HepG2 (cell line): ENCODE data around the gene MYOM1. TPM values are rescaled to one million over a fixed set of nuclear protein-coding genes. Genes with fewer than 3 reads are reported as not detected.

Source experiments
- AFF4 ChIP-seq: sonication (generic); formaldehyde crosslinking; IDR thresholded peaks from 2 replicates; pipeline ENCODE4 v1.4.0; 2020; ENCODE audit warnings: missing genetic modification reagents
- AHDC1 ChIP-seq: sonication (generic); formaldehyde crosslinking; IDR thresholded peaks from 2 replicates; pipeline ENCODE4 v1.5.1; 2020; ENCODE audit warnings: mild to moderate bottlenecking, missing genetic modification reagents, borderline replicate concordance
- CBFB ChIP-seq: sonication (generic); formaldehyde crosslinking; IDR thresholded peaks from 2 replicates; pipeline ENCODE4 v1.4.0; 2020; ENCODE audit warnings: missing genetic modification reagents
- FOXA1 ChIP-seq, 2 experiments: fragments of 450-650 bp in 1 of 2; sonication (generic) in 1 of 2; formaldehyde crosslinking in 1 of 2; IDR thresholded peaks; 2 replicates each; pipeline versions ENCODE4 v1.4.0 to v1.6.1; 2016 to 2020; ENCODE audit warnings: missing genetic modification reagents in 1 of 2
- KLF15 ChIP-seq: sonication (generic); formaldehyde crosslinking; IDR thresholded peaks from 2 replicates; pipeline ENCODE4 v1.8.1; 2023; ENCODE audit warnings: borderline replicate concordance, mild to moderate bottlenecking, inconsistent platforms, missing genetic modification reagents, mixed read lengths
- NFE2 ChIP-seq: sonication (generic); formaldehyde crosslinking; IDR thresholded peaks from 2 replicates; pipeline ENCODE4 v1.4.0; 2020; ENCODE audit warnings: missing genetic modification reagents
- RELA ChIP-seq: sonication (generic); formaldehyde crosslinking; IDR thresholded peaks from 2 replicates; pipeline ENCODE4 v1.4.0; 2020; ENCODE audit warnings: missing genetic modification reagents
- SNRNP70 ChIP-seq: fragments of 200-400 bp; formaldehyde crosslinking; IDR thresholded peaks from 2 replicates; pipeline ENCODE4 v1.6.1; 2017; ENCODE audit warnings: mild to moderate bottlenecking, low read depth, low read length, moderate library complexity
- ZNF318 ChIP-seq: sonication (generic); formaldehyde crosslinking; IDR thresholded peaks from 2 replicates; pipeline ENCODE4 v1.4.0; 2020; ENCODE audit warnings: mild to moderate bottlenecking, missing genetic modification reagents
- ZNF484 ChIP-seq: sonication (generic); formaldehyde crosslinking; IDR thresholded peaks from 2 replicates; pipeline ENCODE4 v1.5.1; 2020; ENCODE audit warnings: mild to moderate bottlenecking, low read depth, missing genetic modification reagents, borderline replicate concordance
- polyA plus RNA-seq, 8 experiments: library from polyadenylated mRNA; depleted of rRNA in 3 of 8; stranded (reverse) in 7 of 8; unstranded in 1 of 8; fragments of >200 nt; fragmentation: Illumina TruSeq in 4 of 8; extraction: Trizol in 4 of 8; gene quantifications; 2 replicates each; pipeline versions ENCODE4 v1.2.1 to v1.2.3, GENCODE V29; 2011 to 2016; ENCODE audit warnings: low read depth in 4 of 8, missing spikeins in 1 of 8, mixed read lengths in 1 of 8; ENCODE audit not compliant: insufficient read depth in 1 of 8
- total RNA-seq, 5 experiments: library from RNA; depleted of rRNA; stranded (reverse); fragments of >200 nt; fragmentation: Illumina TruSeq; extraction: Trizol; gene quantifications; 2 replicates each; pipeline ENCODE4 v1.2.3, GENCODE V29; 2016; ENCODE audit warnings: low read depth in 1 of 5

Gene MYOM1
- total and polyA plus RNA-seq, 2 of the 13 experiments (the other 11 are each of a cell fraction or from before 2014, with no cell fraction given): 0.46 to 0.98 TPM

GRCh38 chr18:3118195-3119010 is 101.4 kb downstream of the MYOM1 start (continued):
- no peak for TF ChIP-seq ZNF318 (CRISPR knock-in tag)
- no peak for TF ChIP-seq CBFB (CRISPR knock-in tag)
- TF ChIP-seq FOXA1 (IDR thresholded peaks at IDR 0.05): no peak
- no peak for TF ChIP-seq FOXA1 (CRISPR knock-in tag; IDR thresholded peaks at IDR 0.05)
- no peak; the same call in 1 of the 2 replicates for TF ChIP-seq AFF4 (CRISPR knock-in tag)
- no peak for TF ChIP-seq ZNF484 (CRISPR knock-in tag)
- TF ChIP-seq RELA (CRISPR knock-in tag): no peak
- TF ChIP-seq KLF15 (CRISPR knock-in tag): no peak
- no peak for TF ChIP-seq AHDC1 (CRISPR knock-in tag)
- no peak for TF ChIP-seq SNRNP70
- TF ChIP-seq NFE2: no peak
